ENCODE results near the gene EIF4A2. TPM values are rescaled to one million over a fixed set of nuclear protein-coding genes. Genes with fewer than 3 reads are reported as not detected.

EIF4A2 gene
- polyA plus RNA-seq (2013, experiment 1 of 2) = 154 TPM
- polyA plus RNA-seq (2013, experiment 2 of 2) = 151 TPM

- Histone ChIP-seq H3K23ac (ENCODE audit: low read length) (no peak within 1 kb of the TSS), H2AK5ac (ENCODE audit: low read length) (peak within 1 kb of the TSS; percentile 3), H3K4me2 (ENCODE audit: low read length) (peak within 1 kb of the TSS; percentile 63), H3K56ac (ENCODE audit: low read length) (peak within 1 kb of the TSS; percentile 97), H4K5ac (ENCODE audit: low read length) (no peak within 1 kb of the TSS), H3K36me3 (ENCODE audit: control insufficient read depth, insufficient read depth, low read length) (peaks cover 16% of the 10 kb centered on the region), H3K4me1 (ENCODE audit: control insufficient read depth, low read depth, low read length) (peaks cover 2% of the 10 kb centered on the region), H4K8ac (ENCODE audit: low read depth, low read length) (peak within 1 kb of the TSS; percentile 89), H3K9ac (ENCODE audit: low read length) (peak within 1 kb of the TSS; percentile 95), H2BK120ac (ENCODE audit: low read depth, low read length) (peak within 1 kb of the TSS; percentile 51), H2BK15ac (replicated peaks; ENCODE audit: low read depth) (peak within 1 kb of the TSS; percentile 87), H3K4ac (ENCODE audit: low read depth, low read length) (peak within 1 kb of the TSS; percentile 85), H3K4me3 (ENCODE audit: low read length) (peak within 1 kb of the TSS; percentile 85), H3K79me2 (ENCODE audit: control insufficient read depth, insufficient read depth, low read length) (peaks cover 36% of the 10 kb centered on the region), H3K27me3 (ENCODE audit: insufficient read depth, low read length, poor library complexity) (no peaks in the 10 kb centered on the region), H3K79me1 (ENCODE audit: low read length) (no peaks in the 10 kb centered on the region), H3K27ac (ENCODE audit: low read depth, low read length) (peak within 1 kb of the TSS; percentile 90), H3K18ac (ENCODE audit: low read length) (peak within 1 kb of the TSS; percentile 96), H2BK5ac (ENCODE audit: low read length) (peak within 1 kb of the TSS; percentile 62)
- DNase-seq = peak; percentile 93
- WGBS (ENCODE audit: extremely low coverage, insufficient coverage, low lambda C conversion rate) = no CpG with 5 or more reads among the region's 60 CpGs
Measured at GRCh38 chr3:186783058-186783730, at the start of gene EIF4A2. EIF4A2 (plus strand) TSS chr3:186783577; CDS start chr3:186783611, 34 bp downstream.

- Histone ChIP-seq H2BK120ac (ENCODE audit: low read depth, low read length) (no peak overlapping the region), H3K36me3 (ENCODE audit: control insufficient read depth, insufficient read depth, low read length) (no peaks in the 10 kb centered on the region), H3K18ac (ENCODE audit: low read length) (no peak overlapping the region), H3K9ac (ENCODE audit: low read length) (no peak overlapping the region), H3K23ac (ENCODE audit: low read length) (no peak overlapping the region), H3K27me3 (ENCODE audit: insufficient read depth, low read length, poor library complexity) (no peaks in the 10 kb centered on the region), H3K4ac (ENCODE audit: low read depth, low read length) (no peak overlapping the region), H2AK5ac (ENCODE audit: low read length) (no peak overlapping the region), H3K79me1 (ENCODE audit: low read length) (no peaks in the 10 kb centered on the region), H3K79me2 (ENCODE audit: control insufficient read depth, insufficient read depth, low read length) (no peaks in the 10 kb centered on the region), H3K4me2 (ENCODE audit: low read length) (no peak overlapping the region), H3K4me1 (ENCODE audit: control insufficient read depth, low read depth, low read length) (no peaks in the 10 kb centered on the region), H3K4me3 (ENCODE audit: low read length) (no peak overlapping the region), H2BK15ac (replicated peaks; ENCODE audit: low read depth) (no peak overlapping the region), H4K8ac (ENCODE audit: low read depth, low read length) (no peak overlapping the region), H3K27ac (ENCODE audit: low read depth, low read length) (no peak overlapping the region), H4K5ac (ENCODE audit: low read length) (no peak overlapping the region), H3K56ac (ENCODE audit: low read length) (no peak overlapping the region), H2BK5ac (ENCODE audit: low read length) (no peak overlapping the region)
- DNase-seq = no peak
- no CpG with 5 or more reads among the region's 7 CpGs for WGBS (ENCODE audit: extremely low coverage, insufficient coverage, low lambda C conversion rate)
Measured at GRCh38 chr3:186742618-186743380, 40.6 kb upstream of the EIF4A2 start.

GRCh38 chr3:186743666-186744065 is 39.7 kb upstream of the EIF4A2 start:
- Histone ChIP-seq H3K4me3 (ENCODE audit: low read length) (no peak overlapping the region), H4K8ac (ENCODE audit: low read depth, low read length) (no peak overlapping the region), H3K4me2 (ENCODE audit: low read length) (no peak overlapping the region), H3K4me1 (ENCODE audit: control insufficient read depth, low read depth, low read length) (no peaks in the 10 kb centered on the region), H2BK5ac (ENCODE audit: low read length) (no peak overlapping the region), H3K79me1 (ENCODE audit: low read length) (no peaks in the 10 kb centered on the region), H2BK15ac (replicated peaks; ENCODE audit: low read depth) (no peak overlapping the region), H4K5ac (ENCODE audit: low read length) (no peak overlapping the region), H2BK120ac (ENCODE audit: low read depth, low read length) (no peak overlapping the region), H3K23ac (ENCODE audit: low read length) (no peak overlapping the region), H3K36me3 (ENCODE audit: control insufficient read depth, insufficient read depth, low read length) (no peaks in the 10 kb centered on the region), H2AK5ac (ENCODE audit: low read length) (no peak overlapping the region), H3K4ac (ENCODE audit: low read depth, low read length) (no peak overlapping the region), H3K9ac (ENCODE audit: low read length) (no peak overlapping the region), H3K27me3 (ENCODE audit: insufficient read depth, low read length, poor library complexity) (no peaks in the 10 kb centered on the region), H3K79me2 (ENCODE audit: control insufficient read depth, insufficient read depth, low read length) (no peaks in the 10 kb centered on the region), H3K18ac (ENCODE audit: low read length) (no peak overlapping the region), H3K56ac (ENCODE audit: low read length) (no peak overlapping the region), H3K27ac (ENCODE audit: low read depth, low read length) (no peak overlapping the region)
- no peak for DNase-seq
- WGBS (ENCODE audit: extremely low coverage, insufficient coverage, low lambda C conversion rate) = no CpG with 5 or more reads among the region's 3 CpGs

- Histone ChIP-seq H3K23ac (ENCODE audit: low read length) (no peak overlapping the region), H3K27ac (ENCODE audit: low read depth, low read length) (no peak overlapping the region), H3K4me3 (ENCODE audit: low read length) (no peak overlapping the region), H3K56ac (ENCODE audit: low read length) (peak overlapping the region; percentile 1), H3K79me1 (ENCODE audit: low read length) (no peaks in the 10 kb centered on the region), H3K4ac (ENCODE audit: low read depth, low read length) (no peak overlapping the region), H3K9ac (ENCODE audit: low read length) (no peak overlapping the region), H3K4me2 (ENCODE audit: low read length) (no peak overlapping the region), H2BK15ac (replicated peaks; ENCODE audit: low read depth) (no peak overlapping the region), H3K36me3 (ENCODE audit: control insufficient read depth, insufficient read depth, low read length) (no peaks in the 10 kb centered on the region), H2AK5ac (ENCODE audit: low read length) (no peak overlapping the region), H3K79me2 (ENCODE audit: control insufficient read depth, insufficient read depth, low read length) (no peaks in the 10 kb centered on the region), H4K5ac (ENCODE audit: low read length) (no peak overlapping the region), H3K4me1 (ENCODE audit: control insufficient read depth, low read depth, low read length) (no peaks in the 10 kb centered on the region), H2BK120ac (ENCODE audit: low read depth, low read length) (no peak overlapping the region), H3K27me3 (ENCODE audit: insufficient read depth, low read length, poor library complexity) (no peaks in the 10 kb centered on the region), H2BK5ac (ENCODE audit: low read length) (no peak overlapping the region), H4K8ac (ENCODE audit: low read depth, low read length) (no peak overlapping the region), H3K18ac (ENCODE audit: low read length) (no peak overlapping the region)
- peak; percentile 97 for DNase-seq
- no CpG with 5 or more reads among the region's 10 CpGs for WGBS (ENCODE audit: extremely low coverage, insufficient coverage, low lambda C conversion rate)
Measured at GRCh38 chr3:186746008-186746407, 37.4 kb upstream of the EIF4A2 start.

GRCh38 chr3:186750316-186750715 is 33.1 kb upstream of the EIF4A2 start:
- no peak overlapping the region for H2AK5ac ChIP-seq (ENCODE audit: low read length)
- H3K4ac ChIP-seq (ENCODE audit: low read depth, low read length) = no peak overlapping the region
- no peak overlapping the region for H3K27ac ChIP-seq (ENCODE audit: low read depth, low read length)
- no peak overlapping the region for H3K4me2 ChIP-seq (ENCODE audit: low read length)
- H3K18ac ChIP-seq (ENCODE audit: low read length) = no peak overlapping the region
- H3K56ac ChIP-seq (ENCODE audit: low read length) = no peak overlapping the region
- H3K23ac ChIP-seq (ENCODE audit: low read length) = no peak overlapping the region
- no peaks in the 10 kb centered on the region for H3K79me1 ChIP-seq (ENCODE audit: low read length)
- H3K4me3 ChIP-seq (ENCODE audit: low read length) = no peak overlapping the region
- no peak overlapping the region for H4K8ac ChIP-seq (ENCODE audit: low read depth, low read length)
- no peak overlapping the region for H3K9ac ChIP-seq (ENCODE audit: low read length)
- no peaks in the 10 kb centered on the region for H3K4me1 ChIP-seq (ENCODE audit: control insufficient read depth, low read depth, low read length)
- H3K27me3 ChIP-seq (ENCODE audit: insufficient read depth, low read length, poor library complexity) = no peaks in the 10 kb centered on the region
- no CpG with 5 or more reads among the region's 2 CpGs for WGBS (ENCODE audit: extremely low coverage, insufficient coverage, low lambda C conversion rate)
- no peak overlapping the region for H4K5ac ChIP-seq (ENCODE audit: low read length)
- no peak overlapping the region for H2BK5ac ChIP-seq (ENCODE audit: low read length)
- no peak overlapping the region for H2BK15ac ChIP-seq (replicated peaks; ENCODE audit: low read depth)
- no peaks in the 10 kb centered on the region for H3K36me3 ChIP-seq (ENCODE audit: control insufficient read depth, insufficient read depth, low read length)
- DNase-seq = no peak
- H2BK120ac ChIP-seq (ENCODE audit: low read depth, low read length) = no peak overlapping the region
- no peaks in the 10 kb centered on the region for H3K79me2 ChIP-seq (ENCODE audit: control insufficient read depth, insufficient read depth, low read length)

Measured in mesendoderm (in vitro differentiated cells).